H1 (cell line): Measurements from ENCODE around the gene VPS41. TPM values are rescaled to one million over a fixed set of nuclear protein-coding genes. Genes with fewer than 3 reads are reported as not detected.

Experiments
- CEBPB ChIP-seq: IDR thresholded peaks from 2 replicates; pipeline ENCODE4 v1.6.1; 2012; ENCODE audit warnings: low read depth, low read length
- polyA plus RNA-seq, 7 experiments: library from polyadenylated mRNA; depleted of rRNA in 3 of 7; stranded (reverse) in 5 of 7; unstranded in 2 of 7; fragments of >200 nt in 5 of 7; fragments of 200-250 nt in 2 of 7; gene quantifications; 1 replicate in 5 of 7; 2 replicates in 1 of 7; 4 replicates in 1 of 7; pipeline versions ENCODE4 v1.2.1 to v1.2.3, GENCODE V29; 2011 to 2013; ENCODE audit warnings: missing spikeins in 2 of 7, mixed read lengths in 2 of 7
- total RNA-seq: library from RNA; stranded (reverse); fragmentation: NEBNext Ultra II Directional; extraction: Animal tissue kit (Norgen Biotek cat#: 25700); gene quantifications from 2 replicates; pipeline ENCODE4 v1.2.1, GENCODE V29; 2021

VPS41 gene
- total and polyA plus RNA-seq, 2 of the 8 experiments (the other 6 are each of a cell fraction or from before 2014, with no cell fraction given) = 10.7 to 63.3 TPM

GRCh38 chr7:38806912-38807311 lies 102.1 kb downstream of the VPS41 start (continued):
- no peak for TF ChIP-seq CEBPB
